Mucosa of descending colon (tissue), 3 donors: Measurements from ENCODE around the gene GPR141. TPM values are rescaled to one million over a fixed set of nuclear protein-coding genes. Genes with fewer than 3 reads are reported as not detected.

Experiments
- ATAC-seq: fragments of 200-7000 bp; cut with Tn5 transposase; one replicate; pipeline ENCODE4 v1.9.1; 2020; ENCODE audit warnings: mild to moderate bottlenecking, moderate library complexity
- DNase-seq, 3 donors: peaks; one replicate each; pipeline ENCODE4 v3.0.0-alpha.2; 2020
- H3K36me3 ChIP-seq: fragments of 200-600 bp; one replicate; pipeline ENCODE4 v1.8.0; 2021; ENCODE audit warnings: low read depth, mild to moderate bottlenecking
- H3K4me1 ChIP-seq: fragments of 200-600 bp; one replicate; pipeline ENCODE4 v1.8.0; 2021; ENCODE audit warnings: low read depth, mild to moderate bottlenecking
- H3K4me3 ChIP-seq: fragments of 200-600 bp; one replicate; pipeline ENCODE4 v1.8.0; 2021; ENCODE audit warnings: mild to moderate bottlenecking
- H3K9me3 ChIP-seq: fragments of 200-600 bp; one replicate; pipeline ENCODE4 v1.8.0; 2021; ENCODE audit warnings: mild to moderate bottlenecking
- CTCF ChIP-seq: fragments of 200-600 bp; IDR thresholded peaks from one replicate; pipeline ENCODE4 v1.8.0; 2022; ENCODE audit warnings: antibody characterized with exemption, mild to moderate bottlenecking
- intact Hi-C, 2 donors: fragments of 100-400 bp; cut with DNase I in 1 of 2; cut with micrococcal nuclease in 1 of 2; formaldehyde crosslinking; loops; one replicate each; pipeline versions ENCODE4 v1.11.0 to v1.11.1; 2022; cut with DNase I, micrococcal nuclease
- total RNA-seq, 3 donors: library from RNA; stranded (reverse); fragmentation: NEBNext Ultra II Directional in 2 of 3; extraction: Animal tissue kit (Norgen Biotek cat#: 25700) in 2 of 3; gene quantifications; one replicate each; pipeline versions ENCODE4 v1.2.1 to v1.2.4, GENCODE V29; 2021 to 2023
- donor health status: DM: no; HTN: no; CAD: no; lungs with moderate emphysema.
- donor health status: DM: no; HTN: no; CAD: no.
- donor health status: DM: no; HTN: yes; CAD: no.

GPR141 gene
- total RNA-seq, 3 donors from 2014 or later, result 0.94 to 1.0 TPM; not detected in 1

GRCh38 chr7:37753398-37754050, 70.0 kb downstream of the GPR141 start:
- no peak for TF ChIP-seq CTCF
- no peaks in the 10 kb centered on the region for H3K4me1 ChIP-seq
- intact Hi-C loops, result no loop called here
- no peaks in the 10 kb centered on the region for H3K36me3 ChIP-seq
- H3K9me3 ChIP-seq, result no peaks in the 10 kb centered on the region
- no peak for DNase-seq
- no peak for ATAC-seq
- H3K4me3 ChIP-seq, result no peak overlapping the region

- no peaks in the 10 kb centered on the region for H3K9me3 ChIP-seq
- no peaks in the 10 kb centered on the region for H3K4me1 ChIP-seq
- no peak for DNase-seq
- intact Hi-C loops, result no loop called here
- TF ChIP-seq CTCF, result no peak
- H3K36me3 ChIP-seq, result no peaks in the 10 kb centered on the region
- no peak overlapping the region for H3K4me3 ChIP-seq
- no peak for ATAC-seq
Observed at GRCh38 chr7:37756797-37757551, 73.4 kb downstream of the GPR141 start.

GRCh38 chr7:37757563-37757962, 74.0 kb downstream of the GPR141 start:
- no peak for ATAC-seq

GRCh38 chr7:37758501-37759045, 75.0 kb downstream of the GPR141 start:
- H3K36me3 ChIP-seq, result no peaks in the 10 kb centered on the region
- no peak overlapping the region for H3K4me3 ChIP-seq
- no peaks in the 10 kb centered on the region for H3K9me3 ChIP-seq
- ATAC-seq (no peak), DNase-seq (no peak)
- no peak for TF ChIP-seq CTCF
- H3K4me1 ChIP-seq, result no peaks in the 10 kb centered on the region
- intact Hi-C loops, result no loop called here

More at GRCh38 chr7:37757563-37757962, 74.0 kb downstream of the GPR141 start:
- Histone ChIP-seq H3K36me3 (no peaks in the 10 kb centered on the region), H3K4me1 (no peaks in the 10 kb centered on the region), H3K4me3 (no peak overlapping the region), H3K9me3 (no peaks in the 10 kb centered on the region)
- TF ChIP-seq CTCF, result no peak
- intact Hi-C loops, result no loop called here
- DNase-seq, result no peak

DNA sequence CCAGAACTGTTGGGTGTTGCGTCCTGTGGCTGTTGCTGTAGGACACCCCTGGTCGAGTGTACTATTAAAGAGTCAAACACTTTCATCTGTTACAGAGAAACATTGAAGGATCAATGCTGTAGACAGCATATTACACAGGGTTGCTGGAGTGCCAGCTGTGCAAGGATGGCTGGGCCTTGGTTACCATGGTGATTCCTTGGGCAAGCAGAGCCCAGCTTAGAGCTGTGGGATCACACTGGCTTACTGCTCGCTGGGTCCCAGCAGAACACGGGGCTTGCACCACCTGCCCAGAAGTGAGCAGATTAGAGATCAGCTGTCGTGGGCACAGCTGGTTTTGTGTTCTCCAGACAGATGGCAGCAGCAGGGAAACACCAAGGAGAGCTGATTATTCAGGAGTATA, 76.0 kb downstream of the GPR141 start:
- DNase-seq (no peak), ATAC-seq (no peak)
- TF ChIP-seq CTCF, result no peak
- no peak overlapping the region for H3K4me3 ChIP-seq
- no peaks in the 10 kb centered on the region for H3K36me3 ChIP-seq
- no peaks in the 10 kb centered on the region for H3K9me3 ChIP-seq
- no peaks in the 10 kb centered on the region for H3K4me1 ChIP-seq
- intact Hi-C loops, result no loop called here
